HepG2 (cell line): ENCODE results near the gene TRMT112. TPM values are rescaled to one million over a fixed set of nuclear protein-coding genes. Genes with fewer than 3 reads are reported as not detected.
A peak's percentile ranks its signal among the peaks of the same experiment; 100 is the strongest.

Experiments
- ATF2 ChIP-seq: sonication (generic); formaldehyde crosslinking; IDR thresholded peaks from 2 replicates; pipeline ENCODE4 v1.4.0; 2020; ENCODE audit warnings: missing genetic modification reagents
- CBX2 ChIP-seq, 2 experiments: fragments of 200-600 bp in 1 of 2; sonication (generic); formaldehyde crosslinking in 1 of 2; IDR thresholded peaks; 2 replicates each; pipeline versions ENCODE4 v1.7.0 to v1.8.1; 2018 to 2022; ENCODE audit warnings: low read depth in 2 of 2, low read length in 1 of 2, mild to moderate bottlenecking in 1 of 2, missing genetic modification reagents in 1 of 2
- FOXJ3 ChIP-seq: sonication (generic); formaldehyde crosslinking; IDR thresholded peaks from 2 replicates; pipeline ENCODE4 v1.4.0; 2020; ENCODE audit warnings: missing genetic modification reagents, mild to moderate bottlenecking, borderline replicate concordance
- FOXO4 ChIP-seq: sonication (generic); formaldehyde crosslinking; conservative IDR thresholded peaks from 2 replicates; pipeline ENCODE4 v1.8.1; 2023; ENCODE audit warnings: missing genetic modification reagents
- HDAC2 ChIP-seq: sonication (generic); formaldehyde crosslinking; IDR thresholded peaks from 2 replicates; pipeline ENCODE4 v1.4.0; 2020; ENCODE audit warnings: missing genetic modification reagents
- NPAS2 ChIP-seq: sonication (generic); formaldehyde crosslinking; IDR thresholded peaks from 2 replicates; pipeline ENCODE4 v1.8.0; 2022; ENCODE audit warnings: mild to moderate bottlenecking, missing genetic modification reagents, borderline replicate concordance
- PCBP2 ChIP-seq: fragments of 200-400 bp; formaldehyde crosslinking; optimal IDR thresholded peaks from 2 replicates; pipeline ENCODE3; 2018; ENCODE audit warnings: low read length, low read depth; ENCODE audit not compliant: poor library complexity, severe bottlenecking
- SIN3A ChIP-seq: IDR thresholded peaks from 2 replicates; pipeline ENCODE4 v1.6.1; 2011; ENCODE audit warnings: low read depth, mild to moderate bottlenecking, control low read depth, low read length, borderline replicate concordance
- SRSF1 ChIP-seq: fragments of 200-400 bp; formaldehyde crosslinking; optimal IDR thresholded peaks from 2 replicates; pipeline ENCODE3; 2017; ENCODE audit warnings: mild to moderate bottlenecking, low read depth, low read length, moderate library complexity
- ZC3H4 ChIP-seq: sonication (generic); formaldehyde crosslinking; IDR thresholded peaks from 2 replicates; pipeline ENCODE4 v1.4.0; 2020; ENCODE audit warnings: missing genetic modification reagents, borderline replicate concordance
- ZNF383 ChIP-seq: sonication (generic); formaldehyde crosslinking; IDR thresholded peaks from 2 replicates; pipeline ENCODE4 v1.4.0; 2020; ENCODE audit warnings: missing genetic modification reagents, mild to moderate bottlenecking, borderline replicate concordance
- ZNF547 ChIP-seq: sonication (generic); formaldehyde crosslinking; IDR thresholded peaks from 2 replicates; pipeline ENCODE4 v1.5.1; 2020; ENCODE audit warnings: mild to moderate bottlenecking, missing genetic modification reagents
- ZNF776 ChIP-seq: sonication (generic); formaldehyde crosslinking; IDR thresholded peaks from 2 replicates; pipeline ENCODE4 v1.4.0; 2020; ENCODE audit warnings: mild to moderate bottlenecking, missing genetic modification reagents
- ZNF878 ChIP-seq: sonication (generic); formaldehyde crosslinking; IDR thresholded peaks from 2 replicates; pipeline ENCODE4 v1.8.1; 2023; ENCODE audit warnings: mild to moderate bottlenecking, missing genetic modification reagents, moderate library complexity
- polyA plus RNA-seq, 8 experiments: library from polyadenylated mRNA; depleted of rRNA in 3 of 8; stranded (reverse) in 7 of 8; unstranded in 1 of 8; fragments of >200 nt; fragmentation: Illumina TruSeq in 4 of 8; extraction: Trizol in 4 of 8; gene quantifications; 2 replicates each; pipeline versions ENCODE4 v1.2.1 to v1.2.3, GENCODE V29; 2011 to 2016; ENCODE audit warnings: low read depth in 4 of 8, missing spikeins in 1 of 8, mixed read lengths in 1 of 8; ENCODE audit not compliant: insufficient read depth in 1 of 8
- total RNA-seq, 5 experiments: library from RNA; depleted of rRNA; stranded (reverse); fragments of >200 nt; fragmentation: Illumina TruSeq; extraction: Trizol; gene quantifications; 2 replicates each; pipeline ENCODE4 v1.2.3, GENCODE V29; 2016; ENCODE audit warnings: low read depth in 1 of 5
- TF ChIP-seq, protein P1 (sequence below): sonication (generic); formaldehyde crosslinking; IDR thresholded peaks from 2 replicates; pipeline ENCODE4 v1.4.0; 2020; ENCODE audit warnings: mild to moderate bottlenecking, missing genetic modification reagents
- TF ChIP-seq, protein P2 (sequence below): sonication (generic); formaldehyde crosslinking; conservative IDR thresholded peaks from 2 replicates; pipeline ENCODE4 v1.4.0; 2020; ENCODE audit warnings: mild to moderate bottlenecking, missing genetic modification reagents, moderate library complexity

Gene TRMT112
- total and polyA plus RNA-seq, 2 of the 13 experiments (the other 11 are each of a cell fraction or from before 2014, with no cell fraction given) = 186 to 409 TPM

GRCh38 chr11:64284048-64284961 lies 33.1 kb downstream of the TRMT112 start, which contains the start of gene BAD (continued):
- TF ChIP-seq ZNF878 (CRISPR knock-in tag) (no peak), HDAC2 (CRISPR knock-in tag) (no peak; the same call in 1 of the 2 replicates), ATF2 (CRISPR knock-in tag) (no peak), NPAS2 (CRISPR knock-in tag) (no peak), CBX2 (IDR thresholded peaks at IDR 0.05; ENCODE audit: low read depth, low read length) (no peak), CBX2 (CRISPR knock-in tag; IDR thresholded peaks at IDR 0.05; ENCODE audit: low read depth) (no peak), PCBP2 (no peak), SIN3A (no peak), ZNF383 (CRISPR knock-in tag) (no peak), ZC3H4 (CRISPR knock-in tag) (no peak), ZNF547 (no peak), SRSF1 (no peak), ZNF776 (no peak), FOXO4 (CRISPR knock-in tag) (no peak), FOXJ3 (CRISPR knock-in tag) (no peak)
- TF ChIP-seq, protein P1, sequence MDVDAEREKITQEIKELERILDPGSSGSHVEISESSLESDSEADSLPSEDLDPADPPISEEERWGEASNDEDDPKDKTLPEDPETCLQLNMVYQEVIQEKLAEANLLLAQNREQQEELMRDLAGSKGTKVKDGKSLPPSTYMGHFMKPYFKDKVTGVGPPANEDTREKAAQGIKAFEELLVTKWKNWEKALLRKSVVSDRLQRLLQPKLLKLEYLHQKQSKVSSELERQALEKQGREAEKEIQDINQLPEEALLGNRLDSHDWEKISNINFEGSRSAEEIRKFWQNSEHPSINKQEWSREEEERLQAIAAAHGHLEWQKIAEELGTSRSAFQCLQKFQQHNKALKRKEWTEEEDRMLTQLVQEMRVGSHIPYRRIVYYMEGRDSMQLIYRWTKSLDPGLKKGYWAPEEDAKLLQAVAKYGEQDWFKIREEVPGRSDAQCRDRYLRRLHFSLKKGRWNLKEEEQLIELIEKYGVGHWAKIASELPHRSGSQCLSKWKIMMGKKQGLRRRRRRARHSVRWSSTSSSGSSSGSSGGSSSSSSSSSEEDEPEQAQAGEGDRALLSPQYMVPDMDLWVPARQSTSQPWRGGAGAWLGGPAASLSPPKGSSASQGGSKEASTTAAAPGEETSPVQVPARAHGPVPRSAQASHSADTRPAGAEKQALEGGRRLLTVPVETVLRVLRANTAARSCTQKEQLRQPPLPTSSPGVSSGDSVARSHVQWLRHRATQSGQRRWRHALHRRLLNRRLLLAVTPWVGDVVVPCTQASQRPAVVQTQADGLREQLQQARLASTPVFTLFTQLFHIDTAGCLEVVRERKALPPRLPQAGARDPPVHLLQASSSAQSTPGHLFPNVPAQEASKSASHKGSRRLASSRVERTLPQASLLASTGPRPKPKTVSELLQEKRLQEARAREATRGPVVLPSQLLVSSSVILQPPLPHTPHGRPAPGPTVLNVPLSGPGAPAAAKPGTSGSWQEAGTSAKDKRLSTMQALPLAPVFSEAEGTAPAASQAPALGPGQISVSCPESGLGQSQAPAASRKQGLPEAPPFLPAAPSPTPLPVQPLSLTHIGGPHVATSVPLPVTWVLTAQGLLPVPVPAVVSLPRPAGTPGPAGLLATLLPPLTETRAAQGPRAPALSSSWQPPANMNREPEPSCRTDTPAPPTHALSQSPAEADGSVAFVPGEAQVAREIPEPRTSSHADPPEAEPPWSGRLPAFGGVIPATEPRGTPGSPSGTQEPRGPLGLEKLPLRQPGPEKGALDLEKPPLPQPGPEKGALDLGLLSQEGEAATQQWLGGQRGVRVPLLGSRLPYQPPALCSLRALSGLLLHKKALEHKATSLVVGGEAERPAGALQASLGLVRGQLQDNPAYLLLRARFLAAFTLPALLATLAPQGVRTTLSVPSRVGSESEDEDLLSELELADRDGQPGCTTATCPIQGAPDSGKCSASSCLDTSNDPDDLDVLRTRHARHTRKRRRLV (CRISPR knock-in tag) = no peak
- TF ChIP-seq, protein P2, sequence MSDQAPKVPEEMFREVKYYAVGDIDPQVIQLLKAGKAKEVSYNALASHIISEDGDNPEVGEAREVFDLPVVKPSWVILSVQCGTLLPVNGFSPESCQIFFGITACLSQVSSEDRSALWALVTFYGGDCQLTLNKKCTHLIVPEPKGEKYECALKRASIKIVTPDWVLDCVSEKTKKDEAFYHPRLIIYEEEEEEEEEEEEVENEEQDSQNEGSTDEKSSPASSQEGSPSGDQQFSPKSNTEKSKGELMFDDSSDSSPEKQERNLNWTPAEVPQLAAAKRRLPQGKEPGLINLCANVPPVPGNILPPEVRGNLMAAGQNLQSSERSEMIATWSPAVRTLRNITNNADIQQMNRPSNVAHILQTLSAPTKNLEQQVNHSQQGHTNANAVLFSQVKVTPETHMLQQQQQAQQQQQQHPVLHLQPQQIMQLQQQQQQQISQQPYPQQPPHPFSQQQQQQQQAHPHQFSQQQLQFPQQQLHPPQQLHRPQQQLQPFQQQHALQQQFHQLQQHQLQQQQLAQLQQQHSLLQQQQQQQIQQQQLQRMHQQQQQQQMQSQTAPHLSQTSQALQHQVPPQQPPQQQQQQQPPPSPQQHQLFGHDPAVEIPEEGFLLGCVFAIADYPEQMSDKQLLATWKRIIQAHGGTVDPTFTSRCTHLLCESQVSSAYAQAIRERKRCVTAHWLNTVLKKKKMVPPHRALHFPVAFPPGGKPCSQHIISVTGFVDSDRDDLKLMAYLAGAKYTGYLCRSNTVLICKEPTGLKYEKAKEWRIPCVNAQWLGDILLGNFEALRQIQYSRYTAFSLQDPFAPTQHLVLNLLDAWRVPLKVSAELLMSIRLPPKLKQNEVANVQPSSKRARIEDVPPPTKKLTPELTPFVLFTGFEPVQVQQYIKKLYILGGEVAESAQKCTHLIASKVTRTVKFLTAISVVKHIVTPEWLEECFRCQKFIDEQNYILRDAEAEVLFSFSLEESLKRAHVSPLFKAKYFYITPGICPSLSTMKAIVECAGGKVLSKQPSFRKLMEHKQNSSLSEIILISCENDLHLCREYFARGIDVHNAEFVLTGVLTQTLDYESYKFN = 0 out of 2 replicates have a peak, but pooled peaks have one; percentile 23
